Measurements from ENCODE around the gene EWSR1.
A peak's percentile ranks its signal among the peaks of the same experiment; 100 is the strongest.

Gene EWSR1

DNA sequence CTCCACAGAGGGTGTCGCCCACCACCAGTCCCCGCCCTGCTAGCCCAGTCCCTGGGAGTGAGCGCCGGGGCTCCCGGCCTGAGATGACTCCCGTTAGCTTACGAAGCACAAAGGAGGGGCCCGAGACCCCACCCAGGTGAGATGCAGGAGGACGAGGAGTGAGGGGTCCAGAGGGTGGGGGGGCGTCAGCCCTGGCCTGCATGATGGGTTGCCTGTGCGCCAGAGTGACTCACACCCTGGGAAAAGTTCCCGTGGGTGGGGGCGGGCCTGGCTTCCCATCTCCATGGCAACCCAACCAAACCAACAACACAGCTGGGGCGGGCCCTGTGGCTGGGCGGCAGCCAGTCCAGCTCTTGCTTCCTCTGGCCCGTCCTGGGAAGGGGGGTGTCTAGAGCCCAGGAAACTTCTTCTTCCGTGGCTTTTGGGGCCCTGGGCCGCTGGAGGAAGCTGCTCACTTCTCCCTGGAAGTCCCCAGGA lies 42.8 kb downstream of the EWSR1 start (continued):
- TF ChIP-seq ZNF433 (tag by site-specific recombination; IDR thresholded peaks at IDR 0.05; ENCODE audit: low read depth) (no peak), KLF9 (tag by site-specific recombination; IDR thresholded peaks at IDR 0.05; ENCODE audit: low read depth) (peak; percentile 80), MZF1 (tag by site-specific recombination; IDR thresholded peaks at IDR 0.05; ENCODE audit: borderline replicate concordance) (no peak), ZNF707 (tag by site-specific recombination; IDR thresholded peaks at IDR 0.05) (no peak), ZFP41 (tag by site-specific recombination; IDR thresholded peaks at IDR 0.05; ENCODE audit: borderline replicate concordance) (no peak), SP2 (tag by site-specific recombination; IDR thresholded peaks at IDR 0.05) (peak; percentile 70), ZNF19 (tag by site-specific recombination; IDR thresholded peaks at IDR 0.05; ENCODE audit: low read depth) (no peak), REPIN1 (tag by site-specific recombination; IDR thresholded peaks at IDR 0.05; ENCODE audit: low read depth) (no peak), ZNF529 (tag by site-specific recombination; IDR thresholded peaks at IDR 0.05; ENCODE audit: insufficient replicate concordance) (no peak), ZNF785 (tag by site-specific recombination; IDR thresholded peaks at IDR 0.05) (no peak), KLF16 (tag by site-specific recombination; IDR thresholded peaks at IDR 0.05) (peak; percentile 46; the same call in 1 of the 2 replicates), ZNF416 (tag by site-specific recombination; IDR thresholded peaks at IDR 0.05) (no peak), SCRT1 (tag by site-specific recombination; IDR thresholded peaks at IDR 0.05; ENCODE audit: borderline replicate concordance) (no peak), ZNF174 (tag by site-specific recombination; IDR thresholded peaks at IDR 0.05) (no peak), SP3 (tag by site-specific recombination; IDR thresholded peaks at IDR 0.05) (peak; percentile 52), ZNF610 (tag by site-specific recombination; IDR thresholded peaks at IDR 0.05; ENCODE audit: borderline replicate concordance) (no peak), SCRT2 (tag by site-specific recombination; IDR thresholded peaks at IDR 0.05) (no peak), ZFP69B (tag by site-specific recombination; IDR thresholded peaks at IDR 0.05) (no peak), ZNF677 (tag by site-specific recombination; IDR thresholded peaks at IDR 0.05) (no peak), HOXC10 (CRISPR knock-in tag; IDR thresholded peaks at IDR 0.05) (no peak), ZNF48 (tag by site-specific recombination; IDR thresholded peaks at IDR 0.05) (no peak)
- TF ChIP-seq, protein P1, sequence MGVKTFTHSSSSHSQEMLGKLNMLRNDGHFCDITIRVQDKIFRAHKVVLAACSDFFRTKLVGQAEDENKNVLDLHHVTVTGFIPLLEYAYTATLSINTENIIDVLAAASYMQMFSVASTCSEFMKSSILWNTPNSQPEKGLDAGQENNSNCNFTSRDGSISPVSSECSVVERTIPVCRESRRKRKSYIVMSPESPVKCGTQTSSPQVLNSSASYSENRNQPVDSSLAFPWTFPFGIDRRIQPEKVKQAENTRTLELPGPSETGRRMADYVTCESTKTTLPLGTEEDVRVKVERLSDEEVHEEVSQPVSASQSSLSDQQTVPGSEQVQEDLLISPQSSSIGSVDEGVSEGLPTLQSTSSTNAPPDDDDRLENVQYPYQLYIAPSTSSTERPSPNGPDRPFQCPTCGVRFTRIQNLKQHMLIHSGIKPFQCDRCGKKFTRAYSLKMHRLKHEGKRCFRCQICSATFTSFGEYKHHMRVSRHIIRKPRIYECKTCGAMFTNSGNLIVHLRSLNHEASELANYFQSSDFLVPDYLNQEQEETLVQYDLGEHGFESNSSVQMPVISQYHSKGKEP (tag by site-specific recombination; IDR thresholded peaks at IDR 0.05), result no peak
- TF ChIP-seq, protein P2, sequence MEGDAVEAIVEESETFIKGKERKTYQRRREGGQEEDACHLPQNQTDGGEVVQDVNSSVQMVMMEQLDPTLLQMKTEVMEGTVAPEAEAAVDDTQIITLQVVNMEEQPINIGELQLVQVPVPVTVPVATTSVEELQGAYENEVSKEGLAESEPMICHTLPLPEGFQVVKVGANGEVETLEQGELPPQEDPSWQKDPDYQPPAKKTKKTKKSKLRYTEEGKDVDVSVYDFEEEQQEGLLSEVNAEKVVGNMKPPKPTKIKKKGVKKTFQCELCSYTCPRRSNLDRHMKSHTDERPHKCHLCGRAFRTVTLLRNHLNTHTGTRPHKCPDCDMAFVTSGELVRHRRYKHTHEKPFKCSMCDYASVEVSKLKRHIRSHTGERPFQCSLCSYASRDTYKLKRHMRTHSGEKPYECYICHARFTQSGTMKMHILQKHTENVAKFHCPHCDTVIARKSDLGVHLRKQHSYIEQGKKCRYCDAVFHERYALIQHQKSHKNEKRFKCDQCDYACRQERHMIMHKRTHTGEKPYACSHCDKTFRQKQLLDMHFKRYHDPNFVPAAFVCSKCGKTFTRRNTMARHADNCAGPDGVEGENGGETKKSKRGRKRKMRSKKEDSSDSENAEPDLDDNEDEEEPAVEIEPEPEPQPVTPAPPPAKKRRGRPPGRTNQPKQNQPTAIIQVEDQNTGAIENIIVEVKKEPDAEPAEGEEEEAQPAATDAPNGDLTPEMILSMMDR (tag by site-specific recombination; IDR thresholded peaks at IDR 0.05), result no peak
- TF ChIP-seq, protein P3, sequence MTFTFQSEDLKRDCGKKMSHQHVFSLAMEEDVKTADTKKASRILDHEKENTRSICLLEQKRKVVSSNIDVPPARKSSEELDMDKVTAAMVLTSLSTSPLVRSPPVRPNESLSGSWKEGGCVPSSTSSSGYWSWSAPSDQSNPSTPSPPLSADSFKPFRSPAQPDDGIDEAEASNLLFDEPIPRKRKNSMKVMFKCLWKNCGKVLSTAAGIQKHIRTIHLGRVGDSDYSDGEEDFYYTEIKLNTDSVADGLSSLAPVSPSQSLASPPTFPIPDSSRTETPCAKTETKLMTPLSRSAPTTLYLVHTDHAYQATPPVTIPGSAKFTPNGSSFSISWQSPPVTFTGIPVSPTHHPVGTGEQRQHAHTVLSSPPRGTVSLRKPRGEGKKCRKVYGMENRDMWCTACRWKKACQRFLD (tag by site-specific recombination; IDR thresholded peaks at IDR 0.05), result no peak
- TF ChIP-seq, protein P4, sequence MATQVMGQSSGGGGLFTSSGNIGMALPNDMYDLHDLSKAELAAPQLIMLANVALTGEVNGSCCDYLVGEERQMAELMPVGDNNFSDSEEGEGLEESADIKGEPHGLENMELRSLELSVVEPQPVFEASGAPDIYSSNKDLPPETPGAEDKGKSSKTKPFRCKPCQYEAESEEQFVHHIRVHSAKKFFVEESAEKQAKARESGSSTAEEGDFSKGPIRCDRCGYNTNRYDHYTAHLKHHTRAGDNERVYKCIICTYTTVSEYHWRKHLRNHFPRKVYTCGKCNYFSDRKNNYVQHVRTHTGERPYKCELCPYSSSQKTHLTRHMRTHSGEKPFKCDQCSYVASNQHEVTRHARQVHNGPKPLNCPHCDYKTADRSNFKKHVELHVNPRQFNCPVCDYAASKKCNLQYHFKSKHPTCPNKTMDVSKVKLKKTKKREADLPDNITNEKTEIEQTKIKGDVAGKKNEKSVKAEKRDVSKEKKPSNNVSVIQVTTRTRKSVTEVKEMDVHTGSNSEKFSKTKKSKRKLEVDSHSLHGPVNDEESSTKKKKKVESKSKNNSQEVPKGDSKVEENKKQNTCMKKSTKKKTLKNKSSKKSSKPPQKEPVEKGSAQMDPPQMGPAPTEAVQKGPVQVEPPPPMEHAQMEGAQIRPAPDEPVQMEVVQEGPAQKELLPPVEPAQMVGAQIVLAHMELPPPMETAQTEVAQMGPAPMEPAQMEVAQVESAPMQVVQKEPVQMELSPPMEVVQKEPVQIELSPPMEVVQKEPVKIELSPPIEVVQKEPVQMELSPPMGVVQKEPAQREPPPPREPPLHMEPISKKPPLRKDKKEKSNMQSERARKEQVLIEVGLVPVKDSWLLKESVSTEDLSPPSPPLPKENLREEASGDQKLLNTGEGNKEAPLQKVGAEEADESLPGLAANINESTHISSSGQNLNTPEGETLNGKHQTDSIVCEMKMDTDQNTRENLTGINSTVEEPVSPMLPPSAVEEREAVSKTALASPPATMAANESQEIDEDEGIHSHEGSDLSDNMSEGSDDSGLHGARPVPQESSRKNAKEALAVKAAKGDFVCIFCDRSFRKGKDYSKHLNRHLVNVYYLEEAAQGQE (tag by site-specific recombination; IDR thresholded peaks at IDR 0.05), result no peak
- TF ChIP-seq, protein P5, sequence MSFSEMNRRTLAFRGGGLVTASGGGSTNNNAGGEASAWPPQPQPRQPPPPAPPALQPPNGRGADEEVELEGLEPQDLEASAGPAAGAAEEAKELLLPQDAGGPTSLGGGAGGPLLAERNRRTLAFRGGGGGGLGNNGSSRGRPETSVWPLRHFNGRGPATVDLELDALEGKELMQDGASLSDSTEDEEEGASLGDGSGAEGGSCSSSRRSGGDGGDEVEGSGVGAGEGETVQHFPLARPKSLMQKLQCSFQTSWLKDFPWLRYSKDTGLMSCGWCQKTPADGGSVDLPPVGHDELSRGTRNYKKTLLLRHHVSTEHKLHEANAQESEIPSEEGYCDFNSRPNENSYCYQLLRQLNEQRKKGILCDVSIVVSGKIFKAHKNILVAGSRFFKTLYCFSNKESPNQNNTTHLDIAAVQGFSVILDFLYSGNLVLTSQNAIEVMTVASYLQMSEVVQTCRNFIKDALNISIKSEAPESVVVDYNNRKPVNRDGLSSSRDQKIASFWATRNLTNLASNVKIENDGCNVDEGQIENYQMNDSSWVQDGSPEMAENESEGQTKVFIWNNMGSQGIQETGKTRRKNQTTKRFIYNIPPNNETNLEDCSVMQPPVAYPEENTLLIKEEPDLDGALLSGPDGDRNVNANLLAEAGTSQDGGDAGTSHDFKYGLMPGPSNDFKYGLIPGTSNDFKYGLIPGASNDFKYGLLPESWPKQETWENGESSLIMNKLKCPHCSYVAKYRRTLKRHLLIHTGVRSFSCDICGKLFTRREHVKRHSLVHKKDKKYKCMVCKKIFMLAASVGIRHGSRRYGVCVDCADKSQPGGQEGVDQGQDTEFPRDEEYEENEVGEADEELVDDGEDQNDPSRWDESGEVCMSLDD (tag by site-specific recombination; IDR thresholded peaks at IDR 0.05), result no peak
- TF ChIP-seq, protein P6, sequence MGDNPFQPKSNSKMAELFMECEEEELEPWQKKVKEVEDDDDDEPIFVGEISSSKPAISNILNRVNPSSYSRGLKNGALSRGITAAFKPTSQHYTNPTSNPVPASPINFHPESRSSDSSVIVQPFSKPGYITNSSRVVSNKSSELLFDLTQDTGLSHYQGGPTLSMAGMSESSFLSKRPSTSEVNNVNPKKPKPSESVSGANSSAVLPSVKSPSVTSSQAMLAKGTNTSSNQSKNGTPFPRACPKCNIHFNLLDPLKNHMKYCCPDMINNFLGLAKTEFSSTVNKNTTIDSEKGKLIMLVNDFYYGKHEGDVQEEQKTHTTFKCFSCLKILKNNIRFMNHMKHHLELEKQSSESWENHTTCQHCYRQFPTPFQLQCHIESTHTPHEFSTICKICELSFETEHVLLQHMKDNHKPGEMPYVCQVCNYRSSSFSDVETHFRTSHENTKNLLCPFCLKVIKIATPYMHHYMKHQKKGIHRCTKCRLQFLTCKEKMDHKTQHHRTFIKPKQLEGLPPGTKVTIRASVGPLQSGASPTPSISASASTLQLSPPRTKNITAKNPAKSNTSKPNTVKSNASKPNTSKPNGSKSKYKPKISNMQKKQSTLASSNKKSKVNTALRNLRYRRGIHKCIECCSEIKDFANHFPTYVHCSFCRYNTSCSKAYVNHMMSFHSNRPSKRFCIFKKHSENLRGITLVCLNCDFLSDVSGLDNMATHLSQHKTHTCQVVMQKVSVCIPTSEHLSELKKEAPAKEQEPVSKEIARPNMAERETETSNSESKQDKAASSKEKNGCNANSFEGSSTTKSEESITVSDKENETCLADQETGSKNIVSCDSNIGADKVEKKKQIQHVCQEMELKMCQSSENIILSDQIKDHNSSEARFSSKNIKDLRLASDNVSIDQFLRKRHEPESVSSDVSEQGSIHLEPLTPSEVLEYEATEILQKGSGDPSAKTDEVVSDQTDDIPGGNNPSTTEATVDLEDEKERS (tag by site-specific recombination; IDR thresholded peaks at IDR 0.05), result no peak

Measured in HEK293 (cell line).